ENCODE measurements around the gene METRN.

The METRN gene

GRCh38 chr16:711084-711483 lies 3.8 kb upstream of the METRN start:
- DNase-seq: no peak

DNA sequence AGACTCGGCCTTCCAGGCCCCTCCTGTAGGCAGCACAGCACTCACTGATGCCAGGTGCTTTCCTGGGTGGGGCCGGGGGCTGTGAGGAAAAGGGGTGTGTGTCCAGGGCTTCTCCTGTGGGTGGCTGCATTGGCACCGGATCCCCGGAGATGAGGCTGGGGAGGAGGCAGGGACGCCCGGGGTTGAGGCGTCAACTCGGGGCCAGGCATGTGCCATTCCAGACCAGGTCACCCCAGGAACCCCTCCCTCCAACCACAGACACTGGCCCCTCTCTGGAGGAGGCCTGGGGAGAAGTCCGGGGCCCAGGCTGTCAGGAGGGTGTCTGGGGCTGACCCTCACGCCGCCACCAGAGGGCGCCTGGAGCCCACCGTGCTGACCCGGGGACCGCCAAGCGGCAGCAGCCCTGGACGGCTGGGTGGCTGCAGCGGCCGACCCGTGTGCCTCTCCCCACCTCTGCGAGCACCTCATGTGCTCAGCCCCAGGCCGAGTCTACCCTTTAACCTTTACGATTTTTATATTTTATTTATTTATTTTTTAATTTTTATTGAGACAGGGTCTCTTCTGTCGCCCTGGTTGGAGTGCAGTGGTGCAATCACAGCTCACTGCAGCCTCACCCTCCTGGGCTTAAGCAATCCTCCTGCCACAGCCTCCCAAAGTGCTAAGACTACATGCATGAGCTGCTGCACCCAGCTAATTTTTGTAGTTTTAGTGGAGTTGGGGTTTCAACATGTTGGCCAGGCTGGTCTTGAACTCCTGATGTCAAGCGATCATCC lies 3.2 kb upstream of the METRN start:
- DNase-seq: peak; percentile 82

GRCh38 chr16:712740-713250 lies 2.1 kb upstream of the METRN start:
- DNase-seq: peak; percentile 50

- DNase-seq: no peak
Observed at GRCh38 chr16:714079-714478, 839 bp upstream of the METRN start.

- DNase-seq: no peak
Observed at GRCh38 chr16:715477-716199, 720 bp downstream of the METRN start.

DNA sequence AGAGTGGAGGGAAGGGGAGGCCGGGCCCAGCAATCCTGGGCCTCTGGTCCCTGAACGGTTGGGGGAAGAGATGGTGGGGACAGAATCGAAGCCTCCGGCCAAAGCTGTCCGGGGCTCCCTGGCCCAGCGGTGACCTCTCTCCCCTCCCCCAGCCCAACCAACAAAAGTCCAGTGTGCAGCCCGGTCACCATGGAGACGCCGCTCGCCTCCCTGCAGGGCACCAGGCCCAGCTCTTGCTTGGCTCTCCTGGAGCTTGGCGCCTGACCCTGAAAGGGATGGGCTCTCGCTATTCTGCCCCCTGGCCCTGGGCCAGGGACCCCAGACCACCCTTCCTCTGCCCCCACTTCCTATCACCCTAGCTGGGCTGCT lies 1.3 kb downstream of the METRN start:
- DNase-seq: no peak

GRCh38 chr16:716768-717325 lies 1.9 kb downstream of the METRN start:
- DNase-seq: no peak

- no peak for DNase-seq
Observed at GRCh38 chr16:717450-718245, 2.7 kb downstream of the METRN start.

DNA sequence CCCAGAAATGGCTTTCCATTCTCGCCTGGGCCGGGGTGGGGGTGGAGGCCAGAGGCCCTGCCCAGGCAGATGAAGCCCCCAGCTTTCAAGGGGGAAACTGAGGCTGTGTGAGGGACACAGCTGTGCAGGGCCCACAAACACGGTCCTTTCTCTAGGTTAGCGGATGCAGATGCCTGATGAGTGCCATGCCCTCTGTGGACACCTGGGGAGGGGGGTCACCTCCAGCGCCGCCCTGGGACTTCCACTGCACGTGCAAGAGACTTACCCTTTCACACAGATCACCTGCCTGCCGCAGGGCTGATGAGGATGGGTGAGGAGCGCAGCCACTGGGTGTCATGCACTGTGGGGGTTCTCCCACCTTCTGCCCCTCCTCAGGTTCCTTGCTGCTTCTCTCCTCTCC lies 3.5 kb downstream of the METRN start:
- DNase-seq: no peak

DNA sequence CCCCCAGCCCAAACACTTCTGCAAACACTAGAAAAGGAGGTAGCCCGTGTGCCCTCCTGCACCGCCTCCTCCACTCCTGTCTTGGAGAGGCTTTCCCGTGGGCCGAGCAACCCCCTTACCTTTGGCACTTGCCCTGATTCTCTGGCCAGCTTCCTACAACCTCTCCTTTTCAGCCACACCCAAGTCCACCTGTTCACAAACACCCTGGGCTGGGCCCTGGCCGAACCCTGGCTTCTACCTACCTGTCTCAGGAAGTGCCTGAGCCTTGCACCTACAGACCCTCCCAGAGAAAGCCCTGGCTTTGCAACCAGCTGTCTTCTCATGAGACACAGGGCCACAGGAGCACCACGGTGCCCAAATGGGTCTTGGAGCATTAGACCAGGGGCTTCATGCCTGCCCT lies 4.0 kb downstream of the METRN start:
- no peak for DNase-seq

DNA sequence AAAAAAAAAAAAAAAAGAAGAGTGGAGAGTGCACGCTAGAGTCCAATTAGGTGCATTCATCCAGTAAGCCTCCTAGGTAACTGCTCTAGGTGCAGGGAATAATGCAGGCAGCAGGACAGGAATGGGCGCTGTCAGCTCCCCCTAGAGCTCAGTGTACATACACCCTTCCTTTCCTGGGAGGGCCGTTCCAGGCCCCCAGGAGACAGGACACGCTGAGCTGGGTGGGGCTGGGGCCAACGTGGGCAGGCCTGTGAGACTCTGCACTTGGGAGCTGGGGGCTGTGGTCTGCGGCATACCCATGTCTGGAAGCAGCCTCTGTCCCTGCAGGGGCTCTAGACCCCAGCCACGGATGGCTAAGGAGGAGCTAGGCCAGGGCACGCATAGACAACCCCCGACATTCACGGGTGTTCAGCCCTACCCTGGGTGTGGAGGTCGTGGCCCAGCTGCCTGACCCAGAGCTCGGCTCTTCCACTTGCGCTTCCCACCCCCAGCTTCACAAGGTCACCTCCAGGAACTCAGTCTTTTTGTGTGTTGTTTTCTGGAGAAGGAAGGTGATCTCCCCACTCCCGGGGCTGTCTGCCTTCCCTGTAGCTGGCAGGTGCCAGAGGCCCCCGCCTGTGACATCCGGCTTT lies 5.0 kb downstream of the METRN start:
- no peak for DNase-seq

GRCh38 chr16:720447-720989 lies 5.6 kb downstream of the METRN start:
- peak; percentile 35 for DNase-seq

GRCh38 chr16:720990-721764 lies 6.3 kb downstream of the METRN start, which contains the start of gene ANTKMT:
ANTKMT (plus strand) TSS chr16:721146; CDS start chr16:721275, 129 bp downstream.
- peak; percentile 72 for DNase-seq

DNA sequence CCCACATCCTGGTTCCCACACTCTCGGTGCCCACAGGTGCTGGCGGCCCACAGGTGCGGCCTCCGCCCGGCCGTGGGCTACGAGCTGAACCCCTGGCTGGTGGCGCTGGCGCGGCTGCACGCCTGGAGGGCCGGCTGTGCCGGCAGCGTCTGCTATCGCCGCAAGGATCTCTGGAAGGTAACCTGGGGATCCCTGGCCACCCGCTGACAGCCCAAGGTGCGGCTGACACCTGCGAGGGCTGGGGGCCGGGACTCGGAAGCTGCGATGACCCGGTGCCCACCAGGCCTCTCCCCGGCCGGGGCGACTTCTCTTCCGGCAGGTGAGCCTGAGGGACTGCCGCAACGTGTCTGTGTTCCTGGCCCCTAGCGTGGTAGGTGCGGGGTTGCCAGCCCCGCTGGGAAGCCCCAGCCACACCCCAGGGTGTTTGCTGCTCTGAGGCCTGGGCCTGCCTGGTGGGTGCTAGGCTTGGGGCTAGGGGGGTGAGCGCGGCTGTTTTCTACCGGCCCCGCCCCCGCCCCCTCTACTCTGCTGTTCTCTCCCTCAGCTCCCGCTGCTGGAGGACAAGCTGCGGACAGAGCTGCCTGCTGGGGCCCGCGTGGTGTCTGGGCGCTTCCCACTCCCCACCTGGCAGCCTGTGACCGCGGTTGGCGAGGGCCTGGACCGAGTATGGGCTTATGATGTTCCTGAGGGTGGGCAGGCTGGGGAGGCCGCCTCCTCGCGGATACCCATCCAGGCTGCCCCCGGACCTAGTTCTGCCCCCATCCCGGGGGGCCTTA lies 7.0 kb downstream of the METRN start:
- no peak for DNase-seq

- no peak for DNase-seq
Observed at GRCh38 chr16:722835-723633, 8.1 kb downstream of the METRN start.

DNA sequence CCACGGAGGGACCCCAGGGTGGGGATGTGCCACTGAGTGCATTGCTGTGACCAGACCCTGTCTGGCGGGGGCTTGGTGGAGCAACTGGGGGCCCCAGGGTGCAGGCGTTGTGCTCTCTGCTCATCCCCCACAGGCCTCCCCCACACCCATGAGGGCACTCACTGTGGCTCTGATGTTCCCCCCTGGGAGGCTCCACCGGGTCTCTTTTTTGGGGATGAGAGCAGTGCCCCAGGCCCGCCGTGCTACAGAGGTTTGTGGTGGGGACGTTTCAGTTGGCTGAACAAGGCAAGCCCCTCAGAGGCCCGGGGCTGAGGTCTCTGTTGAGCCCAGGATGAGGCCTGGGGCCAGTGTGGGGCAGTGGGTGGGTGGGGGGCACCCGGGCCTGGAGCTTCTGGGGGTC lies 8.8 kb downstream of the METRN start:
- no peak for DNase-seq

DNA sequence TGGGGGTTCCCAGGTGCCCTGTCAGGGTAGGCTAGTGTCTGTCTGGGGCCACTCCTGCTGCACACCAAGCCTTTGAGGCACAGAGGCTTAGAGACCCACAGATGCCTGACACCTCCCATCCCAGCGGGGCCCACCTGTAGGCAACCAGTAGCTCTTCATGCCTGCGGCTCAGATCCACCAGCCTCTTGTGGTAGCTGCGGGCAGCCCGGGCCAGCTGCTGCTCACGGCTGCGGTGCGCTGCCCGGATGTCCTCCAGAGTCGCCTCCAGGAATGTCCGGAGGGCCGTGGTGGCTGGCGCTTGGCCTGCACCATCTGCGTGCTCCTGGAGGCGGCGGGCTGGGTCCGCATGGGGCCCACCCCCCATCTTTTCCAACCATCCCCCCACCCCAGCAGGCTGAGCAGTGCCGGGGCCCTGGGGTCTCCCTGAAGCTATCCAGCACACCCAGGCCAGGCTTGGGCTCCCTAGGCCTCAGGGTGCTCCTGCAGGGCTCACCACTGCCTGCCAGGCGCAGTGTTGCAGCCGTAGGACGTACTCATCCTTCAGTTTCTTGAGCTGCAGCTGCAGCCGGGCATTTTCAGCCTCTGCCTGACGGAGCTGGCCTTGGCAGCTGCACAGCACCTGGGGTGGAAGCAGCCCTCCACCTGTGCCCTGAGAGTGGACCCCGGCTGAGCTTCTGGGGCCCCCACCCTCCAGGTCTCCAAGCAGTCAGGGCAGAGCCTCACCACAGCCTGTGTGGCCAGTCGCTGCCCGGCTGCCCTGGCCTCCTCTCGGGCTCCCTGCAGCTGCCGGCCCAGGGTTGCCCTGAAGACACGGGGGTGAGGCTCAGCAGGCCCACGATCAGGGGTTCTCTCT lies 9.5 kb downstream of the METRN start:
- no peak for DNase-seq

GRCh38 chr16:725041-725376 lies 10.1 kb downstream of the METRN start:
- no peak for DNase-seq
